Activated CD8-positive, alpha-beta memory T cell treated with anti-CD3 and anti-CD28 coated beads for 48 hours (primary cell): ENCODE data around the gene CHMP1A.

ENCODE experiments used
- DNase-seq, 3 experiments: peaks; one replicate each; pipeline ENCODE4 v3.0.0-alpha.2; 2020; ENCODE audit warnings: low read depth in 2 of 3, low spot score in 2 of 3

The CHMP1A gene

DNA sequence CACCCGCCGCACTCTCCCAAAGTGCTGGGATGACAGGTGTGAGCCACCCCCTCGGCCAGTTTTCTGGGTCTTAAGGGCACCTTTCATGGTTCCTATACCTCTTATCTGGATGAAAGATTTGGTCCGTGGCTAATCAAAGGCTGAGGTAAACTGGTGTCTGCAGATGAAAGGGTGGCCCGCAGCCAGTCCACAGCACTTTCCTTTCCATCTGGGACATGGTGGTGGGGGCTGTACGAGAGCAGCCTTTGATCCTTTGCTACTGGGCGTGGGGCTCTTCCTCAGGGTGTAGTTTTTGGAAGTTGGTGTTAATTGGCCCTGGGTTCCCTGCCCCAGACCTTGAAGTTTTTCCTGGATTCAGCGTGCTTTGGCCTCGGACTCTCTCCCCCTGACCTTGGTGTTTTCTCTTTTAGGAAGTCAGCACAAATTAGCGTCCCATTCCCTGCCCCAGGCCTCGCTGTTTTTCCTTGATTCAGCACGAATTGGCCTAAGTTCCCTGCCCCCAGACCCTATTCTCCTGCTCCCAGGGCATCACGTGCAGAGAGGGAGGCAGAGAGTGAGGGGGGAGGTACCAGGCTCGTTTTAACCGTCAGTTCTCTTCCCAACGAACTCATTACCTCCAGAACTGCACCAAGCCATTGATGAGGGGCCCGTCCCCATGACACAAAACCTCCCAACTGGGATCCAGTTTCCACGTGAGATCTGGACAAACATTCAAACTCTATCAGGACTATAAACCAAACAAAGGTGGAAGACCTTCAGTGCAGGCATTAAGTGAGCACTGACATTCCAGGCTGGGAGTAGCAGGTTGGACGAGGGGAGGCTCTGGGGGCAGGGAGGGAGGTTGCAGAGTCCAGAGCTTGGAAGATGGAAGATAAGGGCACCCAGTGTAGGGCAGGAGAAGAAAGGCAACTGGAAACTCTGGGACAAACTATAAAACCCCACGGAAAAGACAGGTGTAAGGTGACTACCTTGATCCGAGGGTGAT lies 32.4 kb downstream of the CHMP1A start:
- no peak for DNase-seq

DNA sequence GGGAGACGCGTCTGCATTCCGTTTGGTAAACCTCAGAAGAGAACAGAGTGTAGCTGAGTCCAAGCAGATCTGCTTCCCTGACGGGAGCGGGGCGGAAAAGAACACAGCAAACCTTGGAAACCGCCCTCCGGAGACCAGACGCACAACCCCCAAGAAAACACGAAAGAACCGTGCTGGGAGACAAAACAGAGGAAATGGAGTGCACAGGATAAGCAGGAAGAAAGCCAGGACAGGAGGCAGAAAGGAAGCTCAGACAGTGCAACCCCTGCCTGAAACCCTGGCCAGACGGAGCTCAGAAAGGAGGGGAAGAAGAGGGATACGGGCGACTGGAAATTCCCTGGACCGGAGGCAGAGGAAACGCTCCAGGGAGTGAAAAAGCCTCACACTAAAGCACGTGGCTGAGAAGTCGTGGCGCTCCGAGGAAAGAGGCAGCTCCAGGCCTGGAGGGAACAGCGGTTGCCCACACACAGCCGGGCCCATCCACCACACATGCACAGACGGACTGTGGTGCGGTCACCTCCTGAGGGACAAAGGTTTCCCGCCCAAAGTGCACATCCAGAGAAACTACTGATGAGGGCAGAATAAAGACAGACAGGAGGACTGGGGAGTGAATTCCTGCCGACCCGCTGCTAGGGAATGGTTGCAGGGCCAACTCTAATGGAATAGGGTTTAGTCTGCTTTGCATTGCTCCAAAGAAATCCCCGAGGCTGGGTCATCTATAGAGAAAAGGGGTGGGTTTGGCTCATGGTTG lies 33.8 kb downstream of the CHMP1A start:
- no peak for DNase-seq

- no peak for DNase-seq
These were observed 35.7 kb downstream of the CHMP1A start for GRCh38 chr16:89621698-89622409.

DNA sequence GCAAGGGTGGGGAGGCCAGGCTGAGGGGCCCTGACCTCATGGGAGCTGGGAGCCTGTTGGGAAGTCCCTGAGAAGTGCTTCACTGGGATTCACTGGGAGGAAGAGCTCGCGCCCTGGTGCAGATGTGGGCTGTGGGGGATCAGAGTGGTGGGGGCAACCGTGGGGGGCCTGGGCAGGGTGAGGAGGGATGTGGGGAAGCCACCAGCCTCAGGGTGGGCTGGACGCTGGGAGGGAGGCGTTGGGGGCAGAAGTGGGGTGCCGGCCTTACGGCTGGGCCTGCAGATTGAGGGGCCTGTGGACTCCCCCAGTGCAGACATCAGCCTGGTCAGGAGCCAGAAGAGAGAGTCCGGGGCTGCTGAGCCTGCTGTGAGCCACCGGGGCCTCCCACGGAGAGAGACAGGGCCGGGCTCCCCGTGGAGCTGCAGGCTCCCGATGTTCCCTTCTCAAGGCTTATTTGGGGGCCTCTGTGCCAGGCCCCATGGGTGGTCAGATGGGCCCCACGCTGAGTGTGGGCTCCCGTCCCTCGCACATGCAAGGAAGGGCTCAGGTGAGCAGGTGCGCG lies 36.3 kb downstream of the CHMP1A start:
- no peak for DNase-seq

DNA sequence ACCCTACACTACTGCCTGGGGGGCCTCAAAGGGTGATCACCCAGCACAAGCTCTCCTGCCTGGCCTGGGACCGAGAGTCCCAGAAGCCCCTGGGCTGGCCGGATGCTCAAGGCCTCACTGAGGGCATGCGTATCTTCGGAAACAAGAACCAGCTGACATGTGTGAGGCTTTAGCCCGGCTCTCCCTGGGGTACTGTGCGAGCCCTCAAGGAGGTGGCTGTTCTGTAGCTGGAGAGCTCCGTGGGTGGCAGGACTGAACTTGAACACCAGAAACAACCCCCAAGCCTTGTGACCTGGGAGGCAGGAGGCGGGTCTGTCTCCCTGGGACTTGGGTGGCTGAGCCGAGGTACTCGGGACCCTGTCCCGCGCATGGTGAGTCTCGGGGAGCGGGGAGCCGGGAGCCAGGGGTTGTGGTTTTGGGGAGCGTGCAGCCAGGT lies 37.1 kb downstream of the CHMP1A start:
- no peak for DNase-seq

GRCh38 chr16:89619840-89620239 lies 37.7 kb downstream of the CHMP1A start:
- DNase-seq, result no peak

- DNase-seq, result no peak
These were observed 39.2 kb downstream of the CHMP1A start for GRCh38 chr16:89618109-89618998.

DNA sequence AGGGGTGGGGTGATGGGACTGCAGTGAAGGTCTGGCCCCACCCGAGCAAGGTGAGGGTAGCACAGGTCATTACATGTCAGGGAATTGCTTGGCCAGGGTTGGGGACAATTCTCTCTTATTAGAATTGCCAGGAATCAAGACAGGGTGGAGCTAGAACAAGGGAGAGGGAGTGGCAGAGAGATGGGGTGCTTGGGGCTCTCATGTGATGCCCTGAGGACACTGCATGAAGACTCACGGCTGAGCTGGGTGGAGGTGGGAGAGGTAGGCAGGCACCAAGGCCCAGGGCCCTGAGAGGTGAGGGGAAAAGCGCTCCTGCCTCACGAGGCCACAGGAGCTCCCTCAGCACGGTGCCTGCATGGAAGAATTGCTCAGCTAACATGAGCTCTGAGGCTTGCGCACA lies 40.5 kb downstream of the CHMP1A start:
- no peak for DNase-seq

- no peak for DNase-seq
These were observed 40.9 kb downstream of the CHMP1A start for GRCh38 chr16:89616623-89617022.

GRCh38 chr16:89615596-89616090 lies 41.9 kb downstream of the CHMP1A start:
- DNase-seq, result peak in 1 of 3 experiments; percentile 49

GRCh38 chr16:89615176-89615575 lies 42.3 kb downstream of the CHMP1A start:
- no peak for DNase-seq

- DNase-seq, result no peak
These were observed 43.5 kb downstream of the CHMP1A start for GRCh38 chr16:89613954-89614459.

DNA sequence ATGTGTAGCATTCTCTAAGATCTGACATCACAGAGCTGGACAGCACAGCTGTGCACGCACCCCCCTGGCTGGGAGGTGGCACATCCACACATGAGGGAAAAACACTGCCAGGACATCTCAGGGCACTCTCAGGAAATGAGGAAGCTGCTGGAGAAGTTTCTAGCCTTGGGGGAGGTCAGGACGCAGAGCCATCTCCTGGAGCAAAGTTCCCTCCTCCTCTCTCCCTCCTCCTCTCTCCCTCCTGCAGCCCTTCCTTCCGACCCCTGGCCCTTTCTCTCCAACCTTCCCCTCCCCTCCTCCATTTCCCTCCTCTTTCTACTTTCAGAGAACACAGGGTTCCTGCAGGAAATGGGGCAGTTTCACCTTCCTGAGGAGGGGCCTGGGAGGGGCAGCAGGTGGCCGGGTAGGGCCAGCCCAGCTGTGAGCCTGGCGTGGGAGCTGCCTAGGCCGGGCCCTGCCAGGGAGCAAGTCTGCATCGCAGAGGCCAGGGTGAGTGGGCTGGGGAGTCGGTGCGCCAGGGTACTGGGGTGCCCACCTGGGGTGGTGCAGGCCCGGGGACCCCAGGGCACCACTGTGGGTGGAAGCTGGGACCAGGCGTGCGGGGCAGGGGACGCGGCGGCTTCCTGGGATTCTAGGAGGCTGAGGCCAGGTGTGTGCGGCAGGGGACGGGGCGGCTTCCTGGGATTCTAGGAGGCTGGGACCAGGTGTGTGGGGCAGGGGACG lies 44.1 kb downstream of the CHMP1A start, which contains the start of gene DPEP1:
DPEP1 (plus strand) TSS at position 412 of the 723 bp plus-strand sequence. CDS start 16,769 bp downstream, outside the sequence.
- no peak for DNase-seq

- DNase-seq, result no peak
These were observed 44.9 kb downstream of the CHMP1A start for GRCh38 chr16:89612415-89613166.

DNA sequence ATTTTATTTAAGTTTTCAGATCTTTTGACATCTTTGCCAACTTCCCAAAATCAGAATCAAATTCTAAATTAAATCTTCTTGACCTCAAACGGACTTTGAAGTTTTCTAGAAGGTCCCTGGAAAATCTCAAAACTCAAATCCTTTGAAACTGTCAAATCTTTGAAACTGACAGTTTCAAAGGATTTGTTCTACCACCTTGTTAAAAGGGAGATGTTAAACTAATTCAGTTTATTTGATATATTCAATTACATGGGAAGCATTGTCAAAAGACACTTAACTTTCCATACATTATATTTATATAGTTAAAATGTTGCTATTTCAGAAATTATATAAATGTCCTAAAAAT lies 47.4 kb downstream of the CHMP1A start:
- no peak for DNase-seq

- DNase-seq, result no peak
These were observed 49.4 kb downstream of the CHMP1A start for GRCh38 chr16:89607937-89608740.

DNA sequence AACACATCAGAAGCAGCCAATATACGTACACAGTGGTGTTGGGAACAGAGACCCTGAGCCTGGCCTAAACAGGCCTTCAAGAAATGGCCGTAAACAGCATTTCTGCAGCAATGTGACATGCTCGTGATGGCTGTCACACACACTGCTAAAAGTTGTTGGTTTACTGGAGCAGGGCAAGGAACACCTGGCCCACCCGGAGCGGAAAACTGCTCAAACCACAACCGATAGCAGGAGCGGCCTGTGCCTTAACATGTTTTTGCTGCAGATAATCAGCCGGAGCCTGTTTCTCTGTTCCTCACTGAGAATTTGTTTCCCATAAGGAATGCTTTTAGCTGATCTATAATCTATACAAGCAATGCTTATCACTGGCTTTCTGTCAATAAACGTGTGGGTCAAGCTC lies 50.1 kb downstream of the CHMP1A start:
- DNase-seq, result no peak
